ENCODE data around the gene SPRR4.

The SPRR4 gene

GRCh38 chr1:152970495-152970894, at the start of gene SPRR4:
SPRR4 (plus strand) TSS chr1:152970648; CDS start chr1:152971891, 1,243 bp downstream.
- DNase-seq (ENCODE audit: low read depth) = no peak
- TF ChIP-seq CTCF (IDR thresholded peaks at IDR 0.05; ENCODE audit: control insufficient read depth, insufficient read depth, low read depth, low read length, missing control alignments) = no peak
- no peak within 1 kb of the TSS for H3K4me3 ChIP-seq (ENCODE audit: control insufficient read depth, low read depth, low read length)

- no peak for DNase-seq (ENCODE audit: low read depth)
- no peak for TF ChIP-seq CTCF (IDR thresholded peaks at IDR 0.05; ENCODE audit: control insufficient read depth, insufficient read depth, low read depth, low read length, missing control alignments)
Observed at GRCh38 chr1:152924191-152924590, 46.3 kb upstream of the SPRR4 start.

GRCh38 chr1:152926091-152926490, 44.4 kb upstream of the SPRR4 start:
- no peak for DNase-seq (ENCODE audit: low read depth)
- peak; percentile 29 for TF ChIP-seq CTCF (IDR thresholded peaks at IDR 0.05; ENCODE audit: control insufficient read depth, insufficient read depth, low read depth, low read length, missing control alignments)
- H3K4me3 ChIP-seq (ENCODE audit: control insufficient read depth, low read depth, low read length) = no peak overlapping the region

More at GRCh38 chr1:152924191-152924590, 46.3 kb upstream of the SPRR4 start:
- H3K4me3 ChIP-seq (ENCODE audit: control insufficient read depth, low read depth, low read length) = no peak overlapping the region

- no peak for TF ChIP-seq CTCF (IDR thresholded peaks at IDR 0.05; ENCODE audit: control insufficient read depth, insufficient read depth, low read depth, low read length, missing control alignments)
- no peak overlapping the region for H3K4me3 ChIP-seq (ENCODE audit: control insufficient read depth, low read depth, low read length)
- DNase-seq (ENCODE audit: low read depth) = no peak
Observed at GRCh38 chr1:152928671-152929070, 41.8 kb upstream of the SPRR4 start.

GRCh38 chr1:152932170-152932811, 38.2 kb upstream of the SPRR4 start:
- H3K4me3 ChIP-seq (ENCODE audit: control insufficient read depth, low read depth, low read length) = no peak overlapping the region
- DNase-seq (ENCODE audit: low read depth) = no peak
- TF ChIP-seq CTCF (IDR thresholded peaks at IDR 0.05; ENCODE audit: control insufficient read depth, insufficient read depth, low read depth, low read length, missing control alignments) = no peak

GRCh38 chr1:152933196-152933595, 37.3 kb upstream of the SPRR4 start:
- no peak overlapping the region for H3K4me3 ChIP-seq (ENCODE audit: control insufficient read depth, low read depth, low read length)
- no peak for DNase-seq (ENCODE audit: low read depth)
- no peak for TF ChIP-seq CTCF (IDR thresholded peaks at IDR 0.05; ENCODE audit: control insufficient read depth, insufficient read depth, low read depth, low read length, missing control alignments)

All from AG09309 (cell line).